ENCODE data around the gene FSTL5.

GRCh38 chr4:162115333-162115732 is 48.5 kb downstream of the FSTL5 start:
- TF ChIP-seq CTCF (IDR thresholded peaks at IDR 0.05; ENCODE audit: insufficient read depth, low read length, poor library complexity, severe bottlenecking) = no peak
- TF ChIP-seq EZH2phosphoT487 (conservative IDR thresholded peaks at IDR 0.05; ENCODE audit: low read length) = no peak

Data from SU-DHL-6 (cell line).